Stimulated activated CD4-positive, alpha-beta T cell treated with anti-CD3 and anti-CD28 coated beads, Interleukin-15, amount 100 ng/mL, for 24 hours (primary cell): Measurements from ENCODE around the gene GNPTAB.
"Not testable (repeated sequence)": the region's sequence is repeated elsewhere in the genome, so short reads cannot be mapped to it uniquely, and the experiment has no call there.

Source experiments
- DNase-seq: peaks from one replicate; pipeline ENCODE4 v3.0.0-alpha.2; 2020

The GNPTAB gene

GRCh38 chr12:101850199-101850598 is 19.4 kb upstream of the GNPTAB start:
- DNase-seq, result no peak

GRCh38 chr12:101847325-101847724 is 16.6 kb upstream of the GNPTAB start:
- no peak for DNase-seq

- DNase-seq, result no peak
Observed at GRCh38 chr12:101845137-101845711, 14.5 kb upstream of the GNPTAB start.

GRCh38 chr12:101841069-101841468 is 10.3 kb upstream of the GNPTAB start:
- DNase-seq, result no peak

GRCh38 chr12:101839324-101840283 is 8.8 kb upstream of the GNPTAB start:
- DNase-seq, result peak; percentile 77

- DNase-seq, result no peak
Observed at GRCh38 chr12:101838628-101839323, 8.0 kb upstream of the GNPTAB start.

- no peak for DNase-seq
Observed at GRCh38 chr12:101832030-101832429, 1.3 kb upstream of the GNPTAB start.

GRCh38 chr12:101829639-101830366 is 956 bp downstream of the GNPTAB start:
- no peak for DNase-seq

GRCh38 chr12:101828463-101829196 is 2.1 kb downstream of the GNPTAB start:
- no peak for DNase-seq

GRCh38 chr12:101826766-101827368 is 3.9 kb downstream of the GNPTAB start:
- no peak for DNase-seq

- DNase-seq, result no peak
Observed at GRCh38 chr12:101824831-101825230, 5.9 kb downstream of the GNPTAB start.

- DNase-seq, result peak; percentile 69
Observed at GRCh38 chr12:101823891-101824290, 6.9 kb downstream of the GNPTAB start.

- no peak for DNase-seq
Observed at GRCh38 chr12:101823039-101823438, 7.7 kb downstream of the GNPTAB start.

GRCh38 chr12:101819467-101819866 is 11.3 kb downstream of the GNPTAB start:
- no peak for DNase-seq

GRCh38 chr12:101818689-101819088 is 12.1 kb downstream of the GNPTAB start:
- not testable (repeated sequence) for DNase-seq

- DNase-seq, result no peak
Observed at GRCh38 chr12:101813117-101813516, 17.6 kb downstream of the GNPTAB start.

GRCh38 chr12:101812716-101813115 is 18.0 kb downstream of the GNPTAB start:
- DNase-seq, result not testable (repeated sequence)

- DNase-seq, result not testable (repeated sequence)
Observed at GRCh38 chr12:101811342-101811741, 19.4 kb downstream of the GNPTAB start.

GRCh38 chr12:101809208-101809607 is 21.6 kb downstream of the GNPTAB start:
- DNase-seq, result no peak

- DNase-seq, result no peak
Observed at GRCh38 chr12:101806265-101806664, 24.5 kb downstream of the GNPTAB start.

GRCh38 chr12:101804409-101804808 is 26.4 kb downstream of the GNPTAB start:
- DNase-seq, result no peak

- DNase-seq, result no peak
Observed at GRCh38 chr12:101803978-101804377, 26.8 kb downstream of the GNPTAB start.
